ENCODE measurements around the gene FOXA2. TPM values are rescaled to one million over a fixed set of nuclear protein-coding genes. Genes with fewer than 3 reads are reported as not detected.

The FOXA2 gene
- total and polyA plus RNA-seq, 2 of the 13 experiments (the other 11 are each of a cell fraction or from before 2014, with no cell fraction given) = 8.8 to 12.2 TPM

DNA sequence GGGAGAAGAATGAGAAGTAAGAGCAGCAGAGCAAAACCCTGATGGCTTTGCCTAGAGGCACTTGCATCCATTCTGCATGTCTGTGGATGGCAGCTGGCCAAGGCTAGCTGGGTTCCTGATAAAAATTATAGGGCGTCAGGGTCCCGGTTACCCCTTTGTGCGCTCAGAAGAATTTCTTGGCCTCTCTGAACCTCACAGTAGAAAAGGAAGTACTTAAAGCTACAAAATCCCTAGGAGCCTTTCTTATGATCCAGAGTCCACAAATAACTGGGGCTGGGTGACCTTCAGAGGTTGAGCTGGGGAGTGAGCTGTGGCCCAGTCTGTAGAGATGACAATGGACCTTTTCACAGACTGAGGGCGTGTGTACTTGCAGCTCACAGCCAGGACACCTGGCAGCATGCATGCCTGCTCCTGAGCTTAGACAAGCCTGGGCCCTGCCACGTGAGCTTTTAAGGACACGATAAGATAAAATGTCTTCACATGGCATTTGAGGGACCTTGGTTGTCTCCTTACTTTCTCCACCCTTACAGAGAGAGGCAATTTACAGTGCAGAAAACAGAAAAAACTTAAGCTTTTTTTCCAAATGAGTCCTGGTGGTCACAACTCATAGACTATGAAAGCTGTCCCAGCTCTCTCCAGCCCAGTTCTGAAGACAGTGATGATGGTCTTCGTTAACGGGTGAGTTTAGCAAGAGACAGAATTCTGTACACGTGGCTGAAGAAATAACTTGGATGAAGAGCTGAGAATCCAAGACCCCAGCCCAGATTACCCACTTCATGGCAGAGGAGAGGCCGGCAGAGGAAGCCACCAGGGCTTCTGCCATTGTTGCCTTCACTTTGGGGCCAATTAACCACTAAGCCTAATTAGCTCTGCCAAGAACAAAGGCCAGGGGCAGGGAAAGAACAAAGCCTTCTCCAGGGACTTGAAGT is 50.3 kb downstream of the FOXA2 start (continued):
- TF ChIP-seq ZNF17 (CRISPR knock-in tag; IDR thresholded peaks at IDR 0.05) (no peak), SRSF1 (optimal IDR thresholded peaks at IDR 0.05; ENCODE audit: low read depth, low read length) (no peak), ZMYM2 (CRISPR knock-in tag; IDR thresholded peaks at IDR 0.05) (peak; percentile 99), NKX3-1 (CRISPR knock-in tag; IDR thresholded peaks at IDR 0.05) (peak; percentile 100), NR2F6 (IDR thresholded peaks at IDR 0.05) (peak; percentile 88), NR2F6 (CRISPR knock-in tag; IDR thresholded peaks at IDR 0.05) (peak; percentile 96), ZNF703 (CRISPR knock-in tag; IDR thresholded peaks at IDR 0.05; ENCODE audit: borderline replicate concordance) (peak; percentile 98), ZNF34 (CRISPR knock-in tag; IDR thresholded peaks at IDR 0.05; ENCODE audit: borderline replicate concordance) (no peak; the same call in 1 of the 2 replicates), ZBTB1 (CRISPR knock-in tag; IDR thresholded peaks at IDR 0.05; ENCODE audit: borderline replicate concordance) (peak; percentile 86; the same call in 1 of the 2 replicates), YEATS2 (CRISPR knock-in tag; IDR thresholded peaks at IDR 0.05; ENCODE audit: borderline replicate concordance) (peak; percentile 85; the same call in 1 of the 2 replicates), ZFAT (CRISPR knock-in tag; conservative IDR thresholded peaks at IDR 0.05) (0 out of 2 replicates have a peak, but pooled peaks have one; percentile 75), SRY (CRISPR knock-in tag; IDR thresholded peaks at IDR 0.05) (peak; percentile 98), SP5 (CRISPR knock-in tag; IDR thresholded peaks at IDR 0.05; ENCODE audit: borderline replicate concordance, low read depth) (peak; percentile 34; the same call in 1 of the 2 replicates), HES4 (CRISPR knock-in tag; IDR thresholded peaks at IDR 0.05; ENCODE audit: borderline replicate concordance) (peak; percentile 96; the same call in 1 of the 2 replicates), CREB1 (IDR thresholded peaks at IDR 0.05) (no peak), CREB1 (CRISPR knock-in tag; IDR thresholded peaks at IDR 0.05) (peak; percentile 68), TGIF2 (CRISPR knock-in tag; IDR thresholded peaks at IDR 0.05) (peak; percentile 97), SIX4 (CRISPR knock-in tag; IDR thresholded peaks at IDR 0.05) (peak; percentile 86), SMC3 (IDR thresholded peaks at IDR 0.05; ENCODE audit: low read length) (peak; percentile 40; the same call in 1 of the 2 replicates), ZNF225 (CRISPR knock-in tag; IDR thresholded peaks at IDR 0.05) (0 out of 2 replicates have a peak, but pooled peaks have one; percentile 68), ZNF263 (CRISPR knock-in tag; IDR thresholded peaks at IDR 0.05) (peak; percentile 92), PAX8 (CRISPR knock-in tag; IDR thresholded peaks at IDR 0.05; ENCODE audit: borderline replicate concordance) (peak; percentile 91; the same call in 1 of the 2 replicates)
- TF ChIP-seq, protein P1, sequence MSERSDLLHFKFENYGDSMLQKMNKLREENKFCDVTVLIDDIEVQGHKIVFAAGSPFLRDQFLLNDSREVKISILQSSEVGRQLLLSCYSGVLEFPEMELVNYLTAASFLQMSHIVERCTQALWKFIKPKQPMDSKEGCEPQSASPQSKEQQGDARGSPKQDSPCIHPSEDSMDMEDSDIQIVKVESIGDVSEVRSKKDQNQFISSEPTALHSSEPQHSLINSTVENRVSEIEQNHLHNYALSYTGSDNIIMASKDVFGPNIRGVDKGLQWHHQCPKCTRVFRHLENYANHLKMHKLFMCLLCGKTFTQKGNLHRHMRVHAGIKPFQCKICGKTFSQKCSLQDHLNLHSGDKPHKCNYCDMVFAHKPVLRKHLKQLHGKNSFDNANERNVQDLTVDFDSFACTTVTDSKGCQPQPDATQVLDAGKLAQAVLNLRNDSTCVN (CRISPR knock-in tag; IDR thresholded peaks at IDR 0.05; ENCODE audit: borderline replicate concordance) = peak; percentile 95
- TF ChIP-seq, protein P2, sequence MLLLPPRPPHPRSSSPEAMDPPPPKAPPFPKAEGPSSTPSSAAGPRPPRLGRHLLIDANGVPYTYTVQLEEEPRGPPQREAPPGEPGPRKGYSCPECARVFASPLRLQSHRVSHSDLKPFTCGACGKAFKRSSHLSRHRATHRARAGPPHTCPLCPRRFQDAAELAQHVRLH (CRISPR knock-in tag; IDR thresholded peaks at IDR 0.05; ENCODE audit: borderline replicate concordance, low read depth) = peak; percentile 99
- TF ChIP-seq, protein P3, sequence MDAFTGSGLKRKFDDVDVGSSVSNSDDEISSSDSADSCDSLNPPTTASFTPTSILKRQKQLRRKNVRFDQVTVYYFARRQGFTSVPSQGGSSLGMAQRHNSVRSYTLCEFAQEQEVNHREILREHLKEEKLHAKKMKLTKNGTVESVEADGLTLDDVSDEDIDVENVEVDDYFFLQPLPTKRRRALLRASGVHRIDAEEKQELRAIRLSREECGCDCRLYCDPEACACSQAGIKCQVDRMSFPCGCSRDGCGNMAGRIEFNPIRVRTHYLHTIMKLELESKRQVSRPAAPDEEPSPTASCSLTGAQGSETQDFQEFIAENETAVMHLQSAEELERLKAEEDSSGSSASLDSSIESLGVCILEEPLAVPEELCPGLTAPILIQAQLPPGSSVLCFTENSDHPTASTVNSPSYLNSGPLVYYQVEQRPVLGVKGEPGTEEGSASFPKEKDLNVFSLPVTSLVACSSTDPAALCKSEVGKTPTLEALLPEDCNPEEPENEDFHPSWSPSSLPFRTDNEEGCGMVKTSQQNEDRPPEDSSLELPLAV (CRISPR knock-in tag; conservative IDR thresholded peaks at IDR 0.05; ENCODE audit: low read depth) = no peak
- TF ChIP-seq, protein P4, sequence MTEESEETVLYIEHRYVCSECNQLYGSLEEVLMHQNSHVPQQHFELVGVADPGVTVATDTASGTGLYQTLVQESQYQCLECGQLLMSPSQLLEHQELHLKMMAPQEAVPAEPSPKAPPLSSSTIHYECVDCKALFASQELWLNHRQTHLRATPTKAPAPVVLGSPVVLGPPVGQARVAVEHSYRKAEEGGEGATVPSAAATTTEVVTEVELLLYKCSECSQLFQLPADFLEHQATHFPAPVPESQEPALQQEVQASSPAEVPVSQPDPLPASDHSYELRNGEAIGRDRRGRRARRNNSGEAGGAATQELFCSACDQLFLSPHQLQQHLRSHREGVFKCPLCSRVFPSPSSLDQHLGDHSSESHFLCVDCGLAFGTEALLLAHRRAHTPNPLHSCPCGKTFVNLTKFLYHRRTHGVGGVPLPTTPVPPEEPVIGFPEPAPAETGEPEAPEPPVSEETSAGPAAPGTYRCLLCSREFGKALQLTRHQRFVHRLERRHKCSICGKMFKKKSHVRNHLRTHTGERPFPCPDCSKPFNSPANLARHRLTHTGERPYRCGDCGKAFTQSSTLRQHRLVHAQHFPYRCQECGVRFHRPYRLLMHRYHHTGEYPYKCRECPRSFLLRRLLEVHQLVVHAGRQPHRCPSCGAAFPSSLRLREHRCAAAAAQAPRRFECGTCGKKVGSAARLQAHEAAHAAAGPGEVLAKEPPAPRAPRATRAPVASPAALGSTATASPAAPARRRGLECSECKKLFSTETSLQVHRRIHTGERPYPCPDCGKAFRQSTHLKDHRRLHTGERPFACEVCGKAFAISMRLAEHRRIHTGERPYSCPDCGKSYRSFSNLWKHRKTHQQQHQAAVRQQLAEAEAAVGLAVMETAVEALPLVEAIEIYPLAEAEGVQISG (CRISPR knock-in tag; IDR thresholded peaks at IDR 0.05) = peak; percentile 93
